Ectodermal cell (in vitro differentiated cells): ENCODE results near the gene GALNT6.

Source experiments
- H3K27ac ChIP-seq: 2 replicates; pipeline ENCODE4 v1.7.0; 2013; ENCODE audit warnings: mild to moderate bottlenecking, low read depth, low read length; ENCODE audit not compliant: insufficient read depth, poor library complexity, severe bottlenecking
- H3K27me3 ChIP-seq: 2 replicates; pipeline ENCODE4 v1.7.0; 2013; ENCODE audit warnings: mild to moderate bottlenecking, low read length; ENCODE audit not compliant: insufficient read depth, control insufficient read depth, poor library complexity, severe bottlenecking
- H3K36me3 ChIP-seq: one replicate; pipeline ENCODE4 v1.7.0; 2013; ENCODE audit warnings: low read length; ENCODE audit not compliant: control insufficient read depth, insufficient read depth
- H3K4me1 ChIP-seq: one replicate; pipeline ENCODE4 v1.7.0; 2013; ENCODE audit warnings: low read length; ENCODE audit not compliant: control insufficient read depth, insufficient read depth
- H3K4me3 ChIP-seq: 2 replicates; pipeline ENCODE4 v1.7.0; 2013; ENCODE audit warnings: low read depth, low read length, control low read depth; ENCODE audit not compliant: insufficient read depth
- H3K9me3 ChIP-seq: 2 replicates; pipeline ENCODE4 v1.7.0; 2013; ENCODE audit warnings: mild to moderate bottlenecking, low read length, moderate library complexity; ENCODE audit not compliant: control insufficient read depth
- WGBS, 2 experiments: methylation state at CpG; one replicate each; pipeline ENCODE4 v1.1.7; 2013; ENCODE audit warnings: missing lambda C conversion rate in 2 of 2; 5-methylcytosine and 5-hydroxymethylcytosine counted together

GALNT6 gene

DNA sequence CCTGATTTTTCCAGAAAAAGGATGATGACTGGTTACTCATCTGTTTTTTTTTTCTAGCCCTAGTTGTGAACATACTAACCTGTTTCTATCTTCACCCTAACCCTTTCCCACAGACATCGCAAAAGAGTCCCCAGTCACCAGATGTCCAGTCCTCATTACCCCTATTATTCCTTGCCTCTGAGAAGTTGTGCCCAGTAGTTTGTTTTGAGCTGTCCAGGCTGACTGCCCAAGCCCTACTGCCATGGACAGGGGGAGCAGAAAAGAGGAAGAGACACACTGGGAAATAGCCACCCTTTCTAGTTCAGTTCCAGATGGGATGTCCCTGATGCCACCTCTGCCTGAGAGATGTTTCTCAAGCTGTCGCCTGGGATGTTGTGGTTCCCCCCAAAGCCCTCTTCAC, 30.9 kb downstream of the GALNT6 start:
- Histone ChIP-seq H3K36me3 (no peaks in the 10 kb centered on the region), H3K27ac (no peak overlapping the region), H3K4me3 (no peak overlapping the region), H3K9me3 (no peaks in the 10 kb centered on the region), H3K27me3 (no peaks in the 10 kb centered on the region), H3K4me1 (no peaks in the 10 kb centered on the region)
- WGBS, 2 experiments, result 84 to 94% methylated on average over 2 of the region's 2 CpGs

DNA sequence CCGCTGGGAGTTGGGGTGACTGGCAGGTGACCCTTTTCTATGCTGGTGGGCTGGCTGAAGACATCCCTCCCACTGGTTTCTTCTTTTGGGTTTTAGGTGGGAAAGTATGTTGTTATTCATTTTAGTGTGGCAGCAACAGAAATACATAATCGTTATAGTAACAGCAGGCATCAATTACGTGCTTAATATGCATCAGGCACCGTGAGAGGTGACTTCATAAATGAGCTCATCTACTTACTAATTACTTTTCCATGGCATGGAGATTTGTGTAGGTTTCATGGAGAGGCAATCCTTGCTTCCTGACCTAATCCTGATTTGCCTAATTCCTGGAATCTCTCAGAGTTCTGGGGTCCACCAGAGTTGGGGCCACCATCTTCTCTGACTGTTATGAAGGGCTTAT, 31.4 kb downstream of the GALNT6 start:
- no peaks in the 10 kb centered on the region for H3K27me3 ChIP-seq
- no peaks in the 10 kb centered on the region for H3K4me1 ChIP-seq
- H3K27ac ChIP-seq, result no peak overlapping the region
- no peaks in the 10 kb centered on the region for H3K9me3 ChIP-seq
- H3K36me3 ChIP-seq, result no peaks in the 10 kb centered on the region
- no peak overlapping the region for H3K4me3 ChIP-seq
- 89 to 96% methylated on average over 4 of the region's 4 CpGs for WGBS, 2 experiments

DNA sequence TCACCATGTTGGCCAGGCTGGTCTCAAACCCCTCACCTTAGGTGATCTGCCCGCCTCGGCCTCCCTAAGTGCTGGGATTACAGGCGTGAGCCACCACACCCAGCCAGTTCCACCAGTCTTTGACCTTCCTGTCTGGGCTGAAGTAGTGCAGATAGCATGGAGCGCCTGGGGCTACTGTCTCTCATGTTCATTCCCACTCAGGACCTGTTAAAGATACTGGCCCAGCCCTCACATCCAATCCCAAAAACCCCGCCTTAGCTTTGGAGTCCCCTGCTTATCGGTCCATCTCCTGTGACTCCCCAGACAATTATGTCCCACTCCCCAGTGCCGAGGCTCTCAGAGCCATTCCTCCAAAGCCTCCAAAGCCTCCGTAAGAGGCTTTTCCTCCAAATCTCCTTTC, 32.7 kb downstream of the GALNT6 start:
- H3K36me3 ChIP-seq, result no peaks in the 10 kb centered on the region

DNA sequence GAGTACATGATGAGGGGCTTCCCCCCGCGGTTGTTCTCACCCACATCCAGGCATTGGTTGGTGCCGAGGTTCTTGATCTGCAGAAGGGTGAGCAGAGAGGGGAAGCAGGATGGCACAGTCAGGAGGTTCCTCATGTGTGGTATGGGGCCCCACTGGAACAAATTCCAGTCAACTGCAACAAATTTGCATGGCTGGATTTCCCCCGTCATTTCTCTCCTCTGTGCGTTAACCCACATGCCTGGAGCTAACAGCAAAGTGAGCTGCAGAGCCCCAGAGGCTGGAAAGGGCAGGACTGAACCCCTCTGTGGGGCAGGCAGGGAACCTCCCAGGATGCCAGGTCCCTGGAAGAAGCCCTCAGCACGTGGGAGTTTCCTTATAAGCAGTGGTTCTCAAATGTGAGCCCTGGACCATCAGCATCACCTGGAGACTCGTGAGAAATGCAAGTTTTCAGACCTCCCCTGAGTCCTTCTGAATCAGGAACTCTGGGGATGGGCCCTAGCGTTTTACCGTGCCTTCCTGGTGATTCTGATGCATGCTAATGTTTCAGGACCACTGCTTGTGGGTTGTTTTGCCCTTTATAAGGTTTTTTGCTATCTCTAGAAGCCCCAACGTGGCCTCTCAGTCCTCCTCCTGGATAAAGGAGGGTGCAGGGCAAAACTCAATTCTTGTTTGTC, 33.7 kb downstream of the GALNT6 start:
- Histone ChIP-seq H3K4me3 (no peak overlapping the region), H3K27ac (no peak overlapping the region), H3K4me1 (no peaks in the 10 kb centered on the region), H3K27me3 (no peaks in the 10 kb centered on the region), H3K9me3 (no peaks in the 10 kb centered on the region), H3K36me3 (no peaks in the 10 kb centered on the region)
- 89 to 90% methylated on average over 10 of the region's 10 CpGs for WGBS, 2 experiments

More for the DNA sequence above, 32.7 kb downstream of the GALNT6 start:
- H3K27ac ChIP-seq, result no peak overlapping the region
- no peaks in the 10 kb centered on the region for H3K27me3 ChIP-seq
- no peak overlapping the region for H3K4me3 ChIP-seq
- no peaks in the 10 kb centered on the region for H3K4me1 ChIP-seq
- 94% methylated on average over 8 of the region's 8 CpGs for WGBS, 2 experiments
- no peaks in the 10 kb centered on the region for H3K9me3 ChIP-seq

DNA sequence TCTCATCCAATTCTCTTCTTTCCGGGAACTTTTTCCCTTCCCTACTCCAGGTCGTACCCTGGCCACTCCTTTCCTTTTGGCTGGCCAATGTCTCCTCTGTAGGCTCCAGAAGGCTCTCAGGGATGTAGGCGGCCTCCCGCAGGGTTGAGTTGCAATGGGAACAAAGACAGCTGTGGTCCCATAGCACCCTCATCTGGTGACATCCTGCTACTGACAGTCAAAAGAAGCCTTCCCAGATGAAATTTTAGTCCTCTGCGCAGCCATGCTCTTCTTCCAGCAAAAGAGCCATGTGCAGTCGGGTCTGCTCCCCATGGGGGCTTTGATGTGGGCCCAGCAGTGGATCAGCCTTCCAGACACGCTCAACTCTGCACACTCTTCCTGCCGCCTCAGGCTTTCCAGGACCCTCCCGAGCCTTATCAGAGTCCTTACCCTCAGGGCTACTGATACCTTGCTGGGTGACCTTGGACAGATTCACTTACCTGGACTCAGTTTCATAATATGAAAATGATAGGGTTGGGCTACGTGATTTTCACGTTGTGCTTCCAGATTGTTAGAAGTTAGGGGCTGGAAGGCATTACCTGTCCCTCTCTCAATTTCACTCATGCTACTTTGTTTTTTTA, 39.2 kb downstream of the GALNT6 start:
- no peaks in the 10 kb centered on the region for H3K27me3 ChIP-seq
- H3K4me3 ChIP-seq, result no peak overlapping the region
- WGBS, 2 experiments, result 30 to 38% methylated on average over 11 of the region's 11 CpGs
- no peaks in the 10 kb centered on the region for H3K36me3 ChIP-seq
- H3K27ac ChIP-seq, result no peak overlapping the region
- no peaks in the 10 kb centered on the region for H3K9me3 ChIP-seq
- H3K4me1 ChIP-seq, result no peaks in the 10 kb centered on the region

DNA sequence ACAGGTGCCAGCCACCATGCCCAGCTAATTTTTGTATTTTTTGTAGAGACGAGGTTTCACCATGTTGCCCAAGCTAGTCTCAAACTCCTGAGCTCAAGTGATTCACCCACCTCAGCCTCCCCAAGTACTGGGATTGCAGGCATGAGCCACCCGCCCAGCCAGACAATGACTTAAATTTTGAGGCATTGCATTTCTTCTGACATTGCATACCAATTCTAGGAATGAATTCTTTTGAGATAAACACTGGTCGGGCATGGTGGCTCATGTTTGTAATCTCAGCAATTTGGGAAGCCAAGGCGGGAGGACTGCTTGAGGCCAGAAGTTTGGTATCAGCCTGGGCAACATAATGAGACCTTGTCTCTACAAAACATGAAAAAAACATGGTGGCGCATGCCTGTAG, 42.2 kb downstream of the GALNT6 start:
- no peak overlapping the region for H3K4me3 ChIP-seq
- H3K9me3 ChIP-seq, result no peaks in the 10 kb centered on the region
- H3K36me3 ChIP-seq, result no peaks in the 10 kb centered on the region
- H3K4me1 ChIP-seq, result peaks cover 2% of the 10 kb centered on the region
- H3K27ac ChIP-seq, result no peak overlapping the region
- 90 to 94% methylated on average over 5 of the region's 5 CpGs for WGBS, 2 experiments
- H3K27me3 ChIP-seq, result no peaks in the 10 kb centered on the region

DNA sequence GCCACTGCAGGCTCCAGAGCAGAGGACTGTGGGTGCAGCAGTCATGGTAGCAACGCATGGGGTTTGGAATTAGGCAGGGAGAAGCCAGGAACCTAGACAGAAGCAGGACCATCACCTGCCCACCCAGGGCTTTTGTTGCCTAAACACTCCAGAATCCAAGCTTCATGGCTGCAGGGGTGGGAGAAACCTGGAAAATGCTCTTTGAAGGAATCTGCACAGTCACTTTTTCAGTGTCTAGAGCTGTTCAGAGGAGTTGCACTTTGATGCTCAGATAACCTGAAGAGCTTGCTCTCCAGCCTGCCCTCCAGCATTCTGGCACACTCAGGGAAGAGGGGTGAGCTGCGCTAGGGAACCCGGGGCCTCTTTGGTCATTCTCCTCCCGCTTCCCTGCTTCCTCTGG, 43.1 kb downstream of the GALNT6 start:
- no peak overlapping the region for H3K4me3 ChIP-seq

DNA sequence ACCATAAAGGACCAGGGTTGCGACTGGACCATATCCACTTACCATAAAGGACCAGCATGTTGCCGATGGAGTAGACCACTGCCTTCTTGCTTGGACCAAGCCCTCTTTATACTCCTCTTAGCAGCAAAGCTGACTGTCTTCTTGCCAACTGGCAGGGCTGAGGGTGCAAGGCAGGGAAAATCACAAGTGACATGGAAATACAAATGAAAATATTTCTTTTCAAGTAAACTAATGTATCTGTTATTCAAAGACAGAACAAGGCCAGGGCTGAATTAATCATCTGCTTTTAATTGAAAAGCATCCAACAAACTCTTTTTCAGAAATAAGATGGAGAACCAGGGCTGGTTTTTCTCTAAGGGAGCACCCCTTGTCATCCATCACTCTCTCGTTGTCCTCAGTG, 44.6 kb downstream of the GALNT6 start, which contains the start of gene CELA1:
Gene CELA1, minus strand, starts transcription at position 99 of the 400 bp plus-strand sequence. Its CDS starts 41 bp downstream, at position 58.
- Histone ChIP-seq H3K27ac (no peak within 1 kb of the TSS), H3K27me3 (no peaks in the 10 kb centered on the region), H3K36me3 (no peaks in the 10 kb centered on the region), H3K4me1 (peaks cover 2% of the 10 kb centered on the region), H3K9me3 (no peaks in the 10 kb centered on the region), H3K4me3 (no peak within 1 kb of the TSS)
- WGBS, 2 experiments, result 96 to 98% methylated on average over 3 of the region's 3 CpGs

More for the DNA sequence above, 43.1 kb downstream of the GALNT6 start:
- Histone ChIP-seq H3K4me1 (peaks cover 2% of the 10 kb centered on the region), H3K27me3 (no peaks in the 10 kb centered on the region), H3K36me3 (no peaks in the 10 kb centered on the region), H3K27ac (no peak overlapping the region), H3K9me3 (no peaks in the 10 kb centered on the region)
- WGBS, 2 experiments, result 92 to 93% methylated on average over 4 of the region's 4 CpGs

DNA sequence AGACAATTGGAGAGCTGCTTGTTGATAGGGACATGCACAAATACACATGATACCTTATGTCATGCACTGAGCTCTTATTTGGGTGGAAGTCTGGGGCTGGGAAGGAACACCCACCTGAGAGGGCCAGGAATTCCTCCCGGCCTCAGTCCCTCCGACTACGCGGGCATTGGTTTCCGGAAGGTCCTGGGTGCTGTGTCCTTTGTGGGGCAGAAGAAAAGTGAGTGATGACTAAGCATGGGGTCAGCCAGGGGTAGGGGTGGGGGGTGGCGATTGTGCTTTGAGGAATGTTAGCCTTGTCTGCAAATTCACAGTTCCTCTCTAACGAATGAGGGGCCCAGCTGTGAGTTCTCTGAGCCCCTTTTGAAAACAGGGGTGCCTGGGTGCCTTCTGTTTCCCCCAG, 45.5 kb downstream of the GALNT6 start:
- Histone ChIP-seq H3K4me1 (peaks cover 6% of the 10 kb centered on the region), H3K27ac (no peak overlapping the region), H3K4me3 (no peak overlapping the region), H3K27me3 (no peaks in the 10 kb centered on the region), H3K36me3 (no peaks in the 10 kb centered on the region), H3K9me3 (no peaks in the 10 kb centered on the region)
- 69 to 78% methylated on average over 7 of the region's 7 CpGs for WGBS, 2 experiments

DNA sequence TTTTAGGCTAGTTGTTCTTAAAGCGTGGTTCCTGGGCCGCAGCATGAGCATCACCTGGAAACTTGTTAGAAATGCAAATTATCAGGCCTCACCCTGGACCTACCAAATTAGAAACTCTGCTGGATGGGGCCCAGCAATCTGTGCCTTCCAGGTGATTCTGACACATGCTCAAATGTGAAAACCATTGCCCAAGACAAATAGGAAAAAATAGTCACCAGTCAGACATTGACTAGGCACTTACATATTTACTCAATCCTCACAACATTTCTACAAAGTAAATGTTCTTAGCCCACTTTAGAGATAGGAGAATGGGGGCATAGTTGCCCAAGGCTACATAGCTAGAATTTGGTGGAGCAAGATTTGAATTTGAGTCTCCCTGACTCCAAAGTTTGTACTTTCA, 48.0 kb downstream of the GALNT6 start:
- Histone ChIP-seq H3K9me3 (no peaks in the 10 kb centered on the region), H3K4me1 (peaks cover 6% of the 10 kb centered on the region), H3K27ac (no peak overlapping the region), H3K4me3 (no peak overlapping the region), H3K27me3 (no peaks in the 10 kb centered on the region), H3K36me3 (no peaks in the 10 kb centered on the region)
- WGBS, 2 experiments, result 90 to 94% methylated on average over 2 of the region's 2 CpGs
